GM12801 (cell line): ENCODE data around the gene NANOS3.

Experiments
- TF ChIP-seq, protein P1 (sequence below): IDR thresholded peaks from one replicate; pipeline ENCODE4 v1.5.1; 2011; ENCODE audit warnings: control low read depth; ENCODE audit not compliant: insufficient read length; ENCODE audit errors: extremely low read depth

The NANOS3 gene

GRCh38 chr19:13847407-13848339 is 29.3 kb upstream of the NANOS3 start:
- TF ChIP-seq, protein P1, sequence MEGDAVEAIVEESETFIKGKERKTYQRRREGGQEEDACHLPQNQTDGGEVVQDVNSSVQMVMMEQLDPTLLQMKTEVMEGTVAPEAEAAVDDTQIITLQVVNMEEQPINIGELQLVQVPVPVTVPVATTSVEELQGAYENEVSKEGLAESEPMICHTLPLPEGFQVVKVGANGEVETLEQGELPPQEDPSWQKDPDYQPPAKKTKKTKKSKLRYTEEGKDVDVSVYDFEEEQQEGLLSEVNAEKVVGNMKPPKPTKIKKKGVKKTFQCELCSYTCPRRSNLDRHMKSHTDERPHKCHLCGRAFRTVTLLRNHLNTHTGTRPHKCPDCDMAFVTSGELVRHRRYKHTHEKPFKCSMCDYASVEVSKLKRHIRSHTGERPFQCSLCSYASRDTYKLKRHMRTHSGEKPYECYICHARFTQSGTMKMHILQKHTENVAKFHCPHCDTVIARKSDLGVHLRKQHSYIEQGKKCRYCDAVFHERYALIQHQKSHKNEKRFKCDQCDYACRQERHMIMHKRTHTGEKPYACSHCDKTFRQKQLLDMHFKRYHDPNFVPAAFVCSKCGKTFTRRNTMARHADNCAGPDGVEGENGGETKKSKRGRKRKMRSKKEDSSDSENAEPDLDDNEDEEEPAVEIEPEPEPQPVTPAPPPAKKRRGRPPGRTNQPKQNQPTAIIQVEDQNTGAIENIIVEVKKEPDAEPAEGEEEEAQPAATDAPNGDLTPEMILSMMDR, result no peak

DNA sequence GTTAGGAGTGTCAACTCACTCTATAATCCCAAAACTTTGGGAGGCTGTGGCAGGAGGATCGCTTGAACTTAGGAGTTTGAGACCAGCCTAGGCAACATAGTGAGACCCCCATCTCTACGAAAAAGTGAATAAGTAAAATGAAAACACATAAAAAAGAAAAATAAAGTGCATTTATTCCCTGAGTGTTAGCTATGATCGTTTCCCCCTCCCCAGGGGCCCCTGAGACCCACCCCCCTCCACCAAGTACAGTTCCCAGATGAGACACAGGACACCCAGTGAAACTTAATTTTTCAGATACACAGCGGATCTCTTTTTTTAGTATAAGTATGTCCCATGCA is 28.6 kb upstream of the NANOS3 start:
- TF ChIP-seq, protein P1, result no peak

GRCh38 chr19:13848798-13849676 is 27.9 kb upstream of the NANOS3 start:
- TF ChIP-seq, protein P1, result no peak

DNA sequence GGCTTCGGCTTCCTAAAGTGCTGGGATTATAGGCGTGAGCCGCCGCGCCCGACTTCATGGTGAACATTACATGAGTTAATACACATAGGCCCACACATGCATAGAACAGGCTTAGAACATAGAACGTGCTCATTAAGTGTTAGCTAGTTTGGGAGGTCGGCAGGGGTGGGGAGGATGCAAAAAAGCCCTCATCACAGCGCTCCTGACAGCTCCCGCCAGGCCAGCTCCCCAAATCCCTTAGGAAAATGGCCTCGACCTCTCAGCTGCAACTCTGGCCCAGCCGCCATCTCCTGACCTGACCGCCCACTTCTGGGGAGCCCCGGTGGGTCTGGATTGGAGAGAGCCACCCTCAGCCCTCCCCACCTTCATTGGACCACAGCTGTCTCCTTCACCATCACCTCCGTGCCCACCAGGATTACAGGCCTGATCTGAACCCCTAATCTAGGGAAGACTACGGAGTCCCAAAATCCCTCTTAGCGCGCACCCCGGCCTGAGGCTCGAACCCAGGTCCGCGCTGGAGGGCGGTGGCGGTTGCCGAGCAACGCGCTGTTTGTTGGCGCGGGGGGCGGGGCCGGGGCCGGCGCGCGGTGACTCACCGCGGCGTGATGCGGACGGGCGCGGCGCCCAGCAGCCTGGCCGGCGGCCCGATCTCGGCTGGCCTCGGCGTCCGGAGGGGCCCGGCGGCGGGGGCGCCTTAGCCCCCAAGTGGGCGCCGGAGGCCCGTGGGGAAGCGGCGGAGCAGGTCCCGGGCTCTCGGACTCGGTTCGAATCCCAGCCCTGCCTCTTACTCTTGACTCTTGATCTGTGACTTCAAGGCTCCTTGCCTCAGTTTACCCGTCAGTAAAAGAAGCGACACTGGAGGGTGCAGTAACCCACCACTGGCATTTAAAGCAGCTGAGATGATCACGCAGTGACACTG is 26.7 kb upstream of the NANOS3 start:
- TF ChIP-seq, protein P1, result no peak

- TF ChIP-seq, protein P1, result no peak
Observed at GRCh38 chr19:13850910-13851733, 25.8 kb upstream of the NANOS3 start.

DNA sequence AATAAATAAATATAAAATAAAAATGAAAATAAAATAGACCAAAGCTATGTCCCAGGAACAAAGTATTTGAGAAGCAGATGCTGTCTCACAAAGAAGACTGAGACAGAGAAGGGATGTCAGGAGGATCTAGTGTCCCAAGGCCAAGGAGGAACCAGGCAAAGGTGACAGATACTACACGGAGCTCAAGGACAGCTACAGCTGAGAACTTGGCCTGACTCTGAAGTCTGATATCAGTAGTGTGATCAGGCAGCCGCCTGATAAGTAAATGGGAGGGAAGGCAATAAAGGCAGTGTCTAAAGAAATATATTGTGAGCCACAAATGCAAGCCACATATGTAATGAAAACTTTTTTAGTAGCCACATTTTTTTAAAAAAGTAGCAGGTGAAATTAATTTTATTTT is 20.4 kb upstream of the NANOS3 start:
- TF ChIP-seq, protein P1, result no peak
